Esophagus muscularis mucosa (tissue), 4 donors: ENCODE results near the gene AHNAK2. TPM values are rescaled to one million over a fixed set of nuclear protein-coding genes. Genes with fewer than 3 reads are reported as not detected.

Experiments
- DNase-seq: peaks from one replicate; pipeline ENCODE4 v3.0.0-alpha.2; 2017; ENCODE audit errors: extremely low spot score
- H3K27ac ChIP-seq, 4 donors: fragments of 200-600 bp; sonication (generic); replicated peaks in 1 of 4; 1 replicate in 3 of 4; 2 replicates in 1 of 4; pipeline ENCODE4 v1.5.1; 2016 to 2019; ENCODE audit warnings: mild to moderate bottlenecking in 1 of 4
- H3K27me3 ChIP-seq, 4 donors: fragments of 200-600 bp; sonication (generic); one replicate each; pipeline versions ENCODE4 v1.5.1 to v1.6.0; 2016 to 2019
- H3K36me3 ChIP-seq, 4 donors: fragments of 200-600 bp; sonication (generic); one replicate each; pipeline ENCODE4 v1.5.1; 2016 to 2019
- H3K4me1 ChIP-seq, 4 donors: fragments of 200-600 bp; sonication (generic); one replicate each; pipeline ENCODE4 v1.5.1; 2016 to 2019
- H3K4me3 ChIP-seq, 4 donors: fragments of 200-600 bp; sonication (generic); 1 replicate in 2 of 4; 2 replicates in 2 of 4; pipeline ENCODE4 v1.5.1; 2016 to 2019; ENCODE audit warnings: mild to moderate bottlenecking in 4 of 4, moderate library complexity in 1 of 4
- H3K9me3 ChIP-seq, 4 donors: fragments of 200-600 bp; sonication (generic); 1 replicate in 3 of 4; 2 replicates in 1 of 4; pipeline ENCODE4 v1.5.1; 2016 to 2019
- EP300 ChIP-seq: sonication (generic); formaldehyde crosslinking; IDR thresholded peaks from one replicate; pipeline ENCODE4 v1.6.1; 2017; ENCODE audit warnings: antibody characterized with exemption
- POLR2A ChIP-seq: fragments of 450-650 bp; IDR thresholded peaks from one replicate; pipeline ENCODE4 v1.6.1; 2017; ENCODE audit warnings: antibody characterized with exemption, moderate library complexity, mild to moderate bottlenecking, low read depth
- POLR2AphosphoS5 ChIP-seq, 2 donors: sonication (generic); formaldehyde crosslinking; IDR thresholded peaks; one replicate each; pipeline ENCODE4 v1.6.1; 2017; ENCODE audit warnings: antibody characterized with exemption in 2 of 2
- WGBS: methylation state at CpG from one replicate; pipeline ENCODE4 v1.1.5; 2018; 5-methylcytosine and 5-hydroxymethylcytosine counted together
- intact Hi-C: fragments of 100-400 bp; cut with DNase I; formaldehyde crosslinking; loops from one replicate; pipeline ENCODE4 v1.15.1; 2023
- total RNA-seq, 4 donors: library from RNA; depleted of rRNA; stranded (reverse); fragments of >200 nt; gene quantifications; one replicate each; pipeline versions ENCODE4 v1.1.0 to v1.2.1, GENCODE V29; 2016
- TF ChIP-seq, protein P1 (sequence below), 3 experiments: fragments of 200-600 bp in 2 of 3; fragments of 450-650 bp in 1 of 3; sonication (generic) in 2 of 3; IDR thresholded peaks; one replicate each; pipeline ENCODE4 v1.5.1; 2017 to 2019; ENCODE audit warnings: antibody characterized with exemption in 3 of 3, mild to moderate bottlenecking in 2 of 3, moderate library complexity in 1 of 3

AHNAK2 gene
- total RNA-seq, 4 donors from 2014 or later, result 95.3 to 277 (median 195) TPM

DNA sequence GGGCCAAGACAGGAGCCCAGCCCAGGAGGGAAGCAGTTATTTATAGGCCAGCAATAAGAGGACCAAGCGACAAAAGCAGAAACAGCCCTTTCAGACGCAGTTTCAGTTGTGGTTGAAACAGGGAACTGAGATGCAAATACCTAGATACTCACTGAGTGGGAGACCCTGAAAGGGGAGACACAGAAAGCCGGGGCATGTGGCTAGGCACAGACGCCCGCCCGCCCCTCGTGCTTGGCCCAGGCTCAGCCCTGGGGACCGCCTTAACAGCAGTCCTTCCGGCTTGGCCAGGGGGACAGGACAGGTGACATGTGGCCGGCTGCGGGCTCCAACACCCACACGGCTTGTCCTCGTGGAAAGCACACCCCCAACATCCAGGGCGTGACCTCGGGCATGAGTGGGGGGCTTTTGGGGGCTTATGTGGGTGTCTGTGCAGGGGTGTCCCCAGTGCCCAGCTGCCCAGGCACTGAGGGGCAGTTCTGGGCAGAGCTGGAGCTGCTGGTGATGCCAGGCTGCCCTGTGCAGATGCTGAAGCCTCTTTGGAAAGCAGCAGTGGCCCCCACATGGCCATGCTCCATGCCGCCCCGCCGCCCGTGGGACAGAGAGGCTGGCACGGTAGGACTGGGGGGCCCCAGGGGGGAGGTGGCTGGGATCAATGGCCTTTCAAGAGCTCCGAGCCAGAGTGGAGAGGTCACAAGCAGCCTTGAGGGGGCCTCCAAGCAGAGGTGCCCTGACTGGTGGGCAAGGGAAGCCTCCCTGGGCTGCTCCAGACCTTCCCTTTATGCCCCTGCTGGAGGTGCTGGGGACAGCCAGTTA, 51.3 kb downstream of the AHNAK2 start:
- H3K27ac ChIP-seq, result no peak overlapping the region
- peaks cover 1 to 4% (median 3%) of the 10 kb centered on the region in 4 donors for H3K4me1 ChIP-seq
- no peak overlapping the region for H3K4me3 ChIP-seq
- intact Hi-C loops, result no loop called here
- H3K36me3 ChIP-seq, result no peaks in the 10 kb centered on the region
- 68% methylated on average over 11 of the region's 21 CpGs for WGBS
- H3K9me3 ChIP-seq, result peaks cover 0 to 7% (median 6%) of the 10 kb centered on the region in 4 donors
- TF ChIP-seq EP300 (no peak), POLR2AphosphoS5 (IDR thresholded peaks at IDR 0.05) (no peak)
- H3K27me3 ChIP-seq, result no peaks in the 10 kb centered on the region
- no peak for DNase-seq

DNA sequence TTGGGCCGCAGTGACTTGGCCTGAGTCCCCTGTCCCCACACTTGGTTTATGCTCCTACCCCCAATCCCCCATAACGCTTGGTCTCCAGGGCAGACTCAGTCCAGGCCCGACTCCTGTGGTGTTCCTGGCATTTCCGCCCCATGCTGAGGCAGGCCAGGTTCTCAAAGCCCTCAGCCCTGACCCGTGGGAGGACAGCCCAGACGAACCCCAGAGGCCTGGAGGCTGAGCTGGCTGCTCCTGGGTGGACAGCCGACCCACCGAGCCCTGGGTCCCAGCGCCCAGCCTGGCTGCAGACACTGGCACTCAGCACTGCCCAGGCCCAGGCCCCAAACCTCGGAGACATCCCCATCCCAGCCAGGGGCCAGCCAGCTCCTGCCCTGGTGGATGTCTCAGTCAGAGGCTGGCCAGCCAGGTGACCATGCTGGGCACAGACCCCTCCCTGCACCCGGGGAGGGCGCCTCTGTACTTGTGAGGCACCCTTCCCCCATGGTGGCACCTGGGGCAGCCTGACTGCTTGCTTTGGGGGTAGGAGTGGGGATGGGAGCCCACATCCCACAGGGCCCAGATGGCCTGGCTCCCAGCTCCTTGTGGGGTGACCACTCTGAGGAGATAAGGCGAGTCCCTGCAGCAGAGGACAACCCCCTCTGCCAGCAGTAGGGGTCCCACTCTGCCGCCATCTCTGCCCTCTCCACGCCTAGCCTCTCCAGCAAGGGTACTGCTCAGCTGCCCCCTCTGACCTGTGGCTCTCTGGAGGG, 52.1 kb downstream of the AHNAK2 start:
- no peaks in the 10 kb centered on the region for H3K27me3 ChIP-seq
- H3K4me3 ChIP-seq, result no peak overlapping the region
- H3K4me1 ChIP-seq, result peaks cover 0 to 4% (median 0%) of the 10 kb centered on the region in 4 donors
- WGBS, result 100% methylated on average over 2 of the region's 15 CpGs
- TF ChIP-seq, protein P1, sequence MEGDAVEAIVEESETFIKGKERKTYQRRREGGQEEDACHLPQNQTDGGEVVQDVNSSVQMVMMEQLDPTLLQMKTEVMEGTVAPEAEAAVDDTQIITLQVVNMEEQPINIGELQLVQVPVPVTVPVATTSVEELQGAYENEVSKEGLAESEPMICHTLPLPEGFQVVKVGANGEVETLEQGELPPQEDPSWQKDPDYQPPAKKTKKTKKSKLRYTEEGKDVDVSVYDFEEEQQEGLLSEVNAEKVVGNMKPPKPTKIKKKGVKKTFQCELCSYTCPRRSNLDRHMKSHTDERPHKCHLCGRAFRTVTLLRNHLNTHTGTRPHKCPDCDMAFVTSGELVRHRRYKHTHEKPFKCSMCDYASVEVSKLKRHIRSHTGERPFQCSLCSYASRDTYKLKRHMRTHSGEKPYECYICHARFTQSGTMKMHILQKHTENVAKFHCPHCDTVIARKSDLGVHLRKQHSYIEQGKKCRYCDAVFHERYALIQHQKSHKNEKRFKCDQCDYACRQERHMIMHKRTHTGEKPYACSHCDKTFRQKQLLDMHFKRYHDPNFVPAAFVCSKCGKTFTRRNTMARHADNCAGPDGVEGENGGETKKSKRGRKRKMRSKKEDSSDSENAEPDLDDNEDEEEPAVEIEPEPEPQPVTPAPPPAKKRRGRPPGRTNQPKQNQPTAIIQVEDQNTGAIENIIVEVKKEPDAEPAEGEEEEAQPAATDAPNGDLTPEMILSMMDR (IDR thresholded peaks at IDR 0.05), result no peak
- no peak for TF ChIP-seq POLR2AphosphoS5 (IDR thresholded peaks at IDR 0.05)
- no peak for TF ChIP-seq EP300
- TF ChIP-seq POLR2A, result no peak
- intact Hi-C loops, result no loop called here
- H3K27ac ChIP-seq, result no peak overlapping the region
- no peak for DNase-seq
- no peaks in the 10 kb centered on the region for H3K36me3 ChIP-seq
- peaks cover 0 to 7% (median 6%) of the 10 kb centered on the region in 4 donors for H3K9me3 ChIP-seq

DNA sequence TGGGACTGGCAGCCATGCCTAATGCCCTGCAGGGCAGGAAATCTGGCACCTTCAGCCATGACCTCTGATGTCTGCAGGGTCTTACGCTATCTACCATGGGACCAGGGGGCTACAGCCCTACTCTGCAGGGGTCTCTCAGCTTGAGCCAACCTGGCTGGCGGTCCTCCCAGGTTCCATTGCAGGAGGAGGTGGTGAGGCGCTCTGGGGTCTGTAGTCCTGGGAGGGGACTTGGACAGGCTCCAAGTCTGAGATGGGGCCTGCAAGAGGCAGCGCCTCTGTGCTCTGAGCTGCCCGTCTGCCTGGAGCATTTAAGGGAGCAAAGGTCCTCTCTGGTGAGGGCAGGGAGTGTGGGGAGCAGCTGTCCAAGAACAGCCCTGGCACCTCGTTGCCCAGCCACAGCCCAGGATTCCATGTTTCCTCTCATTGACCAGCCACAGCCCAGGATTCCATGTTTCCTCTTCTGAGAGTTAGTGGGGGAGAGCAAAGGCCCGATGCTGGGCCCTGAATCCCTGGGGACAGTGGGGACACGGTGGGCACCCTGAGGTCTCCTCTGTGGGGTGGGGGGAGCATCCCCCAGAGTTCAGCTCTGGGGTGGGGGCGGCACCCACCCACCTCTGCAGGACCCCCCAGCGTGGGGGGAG, 52.8 kb downstream of the AHNAK2 start:
- Histone ChIP-seq H3K27me3 (no peaks in the 10 kb centered on the region), H3K27ac (no peak overlapping the region), H3K4me1 (peaks cover 0 to 4% (median 0%) of the 10 kb centered on the region in 4 donors), H3K36me3 (no peaks in the 10 kb centered on the region), H3K9me3 (peaks cover 0 to 7% (median 6%) of the 10 kb centered on the region in 4 donors), H3K4me3 (no peak overlapping the region)
- TF ChIP-seq EP300 (no peak), POLR2AphosphoS5 (IDR thresholded peaks at IDR 0.05) (no peak), POLR2A (no peak)
- TF ChIP-seq, protein P1 (IDR thresholded peaks at IDR 0.05), result no peak
- intact Hi-C loops, result no loop called here
- WGBS, result 63% methylated on average over 4 of the region's 10 CpGs
- no peak for DNase-seq

DNA sequence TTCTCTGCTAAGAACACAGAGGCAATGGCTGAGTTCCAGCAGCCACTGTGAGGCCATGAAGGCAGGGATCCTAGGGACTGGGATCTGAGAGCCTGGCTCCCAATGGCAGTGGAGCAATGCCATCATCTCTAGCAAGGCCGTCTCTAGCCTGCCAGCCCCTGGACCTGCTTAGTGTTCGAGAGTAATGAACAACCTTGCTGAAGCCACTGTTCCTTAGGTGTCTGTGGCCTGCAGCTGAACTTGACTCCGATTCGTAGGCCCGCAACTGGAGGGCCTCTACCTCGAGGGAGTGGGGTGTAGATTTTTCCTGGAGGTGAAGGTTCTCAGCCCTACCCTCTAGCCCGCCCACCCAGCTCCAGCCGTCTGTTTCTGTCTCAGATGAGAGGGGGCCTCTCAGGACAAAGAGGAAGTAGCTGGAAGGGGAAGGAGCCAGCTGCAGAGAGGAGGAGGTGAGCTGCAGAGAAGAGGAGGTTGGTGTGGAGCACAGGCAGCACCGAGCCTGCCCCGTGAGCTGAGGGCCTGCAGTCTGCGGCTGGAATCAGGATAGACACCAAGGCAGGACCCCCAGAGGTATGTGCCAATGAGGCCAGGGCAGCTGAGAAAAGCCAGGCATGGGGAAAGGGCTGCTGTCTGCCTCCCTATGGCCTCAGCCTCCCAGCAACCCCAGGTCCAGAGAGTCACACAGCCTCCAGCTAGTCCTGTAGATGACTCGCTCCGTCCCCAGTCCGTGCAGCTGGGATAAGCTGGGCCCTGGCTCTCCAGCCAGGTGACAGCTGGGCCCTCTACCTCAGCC, 53.6 kb downstream of the AHNAK2 start, which contains the start of gene PLD4:
TSS of gene PLD4 (plus strand) at position 459 of the 793 bp plus-strand sequence. CDS start 2,262 bp downstream, outside the sequence.
- Histone ChIP-seq H3K4me1 (peaks cover 0 to 4% (median 0%) of the 10 kb centered on the region in 4 donors), H3K9me3 (peaks cover 0 to 7% (median 6%) of the 10 kb centered on the region in 4 donors), H3K4me3 (no peak within 1 kb of the TSS), H3K27me3 (no peaks in the 10 kb centered on the region), H3K36me3 (no peaks in the 10 kb centered on the region), H3K27ac (no peak within 1 kb of the TSS)
- intact Hi-C loops, result no loop called here
- DNase-seq, result no peak
- TF ChIP-seq EP300, result no peak
- TF ChIP-seq POLR2A, result no peak
- 59% methylated on average over 7 of the region's 14 CpGs for WGBS

DNA sequence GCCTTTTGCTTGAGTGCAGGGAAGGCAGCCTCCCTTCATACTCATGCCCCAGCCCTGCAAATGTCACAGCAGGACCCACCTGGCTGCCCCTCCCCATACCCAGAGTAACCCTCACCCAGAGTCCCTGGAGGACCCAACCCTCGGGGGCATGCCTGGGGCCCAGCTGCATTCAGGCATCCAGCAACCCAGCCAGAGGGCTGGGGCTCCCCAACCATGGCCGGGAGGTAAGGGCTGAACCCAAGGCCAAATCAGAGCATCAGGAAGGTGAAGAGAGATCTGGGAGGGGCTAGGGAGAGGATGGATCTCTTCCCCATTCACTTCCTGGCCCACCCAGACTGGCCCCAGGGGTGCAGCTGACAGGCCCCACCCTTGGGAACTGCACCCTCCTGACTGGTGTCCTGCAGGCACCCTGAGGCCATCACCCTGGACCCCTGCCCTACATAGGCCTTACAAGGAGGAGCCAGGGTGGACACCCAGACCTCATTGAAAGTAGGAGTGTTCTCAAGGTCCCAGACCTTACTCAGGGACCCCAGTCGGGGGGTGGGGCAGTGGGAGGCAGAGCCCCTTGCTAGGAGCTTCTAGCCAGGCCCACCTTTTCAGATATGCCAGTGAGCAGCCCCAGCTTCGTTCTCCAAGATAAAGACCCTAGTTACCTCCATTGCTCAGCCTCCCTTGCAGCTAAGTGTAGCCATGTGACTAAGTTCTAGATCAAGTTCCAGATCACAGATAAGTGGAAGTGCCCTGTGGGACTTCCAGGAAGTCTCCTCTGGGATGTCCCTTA, 54.3 kb downstream of the AHNAK2 start:
- H3K27me3 ChIP-seq, result no peaks in the 10 kb centered on the region
- H3K9me3 ChIP-seq, result peaks cover 0 to 7% (median 6%) of the 10 kb centered on the region in 4 donors
- no peak for DNase-seq
- intact Hi-C loops, result no loop called here
- no peaks in the 10 kb centered on the region for H3K36me3 ChIP-seq
- H3K27ac ChIP-seq, result no peak overlapping the region
- H3K4me3 ChIP-seq, result no peak overlapping the region
- H3K4me1 ChIP-seq, result peaks cover 0 to 4% (median 0%) of the 10 kb centered on the region in 4 donors
- no peak for TF ChIP-seq POLR2AphosphoS5 (IDR thresholded peaks at IDR 0.05)
- TF ChIP-seq, protein P1 (IDR thresholded peaks at IDR 0.05), result no peak
- no peak for TF ChIP-seq EP300
- no peak for TF ChIP-seq POLR2A
- WGBS, result 88% methylated on average over 1 of the region's 4 CpGs
